NOMO-1 treated with DMSO at 0.1 percent for 48 hours (cell line): ENCODE results near the gene OR1L8.
"Not testable (repeated sequence)": the region's sequence is repeated elsewhere in the genome, so short reads cannot be mapped to it uniquely, and the experiment has no call there.

Source experiments
- DNase-seq: peaks from one replicate; lab custom pipeline; 2025; ENCODE audit not compliant: unreplicated experiment; lab: John Stamatoyannopoulos, UW

OR1L8 gene

GRCh38 chr9:122583284-122583683 lies at the start of gene OR1L8:
TSS of gene OR1L8 (minus strand) at chr9:122583384. CDS start at chr9:122568477, 14,907 bp downstream.
- DNase-seq: not testable (repeated sequence)

- DNase-seq: no peak
These were observed 36.8 kb upstream of the OR1L8 start for GRCh38 chr9:122619996-122620395.

- no peak for DNase-seq
These were observed 31.2 kb upstream of the OR1L8 start, which contains the start of gene OR1Q1 for GRCh38 chr9:122614362-122614761. TSS of gene OR1Q1 (plus strand) at chr9:122614738. CDS start at chr9:122614738, 0 bp downstream.

GRCh38 chr9:122609804-122610203 lies 26.6 kb upstream of the OR1L8 start:
- no peak for DNase-seq

GRCh38 chr9:122606587-122606986 lies 23.4 kb upstream of the OR1L8 start:
- DNase-seq: no peak

- no peak for DNase-seq
These were observed 22.5 kb upstream of the OR1L8 start for GRCh38 chr9:122605691-122606090.

GRCh38 chr9:122580360-122580759 lies 2.8 kb downstream of the OR1L8 start:
- no peak for DNase-seq

- DNase-seq: no peak
These were observed 3.3 kb downstream of the OR1L8 start for GRCh38 chr9:122579874-122580273.

GRCh38 chr9:122572456-122572855 lies 10.7 kb downstream of the OR1L8 start:
- no peak for DNase-seq

GRCh38 chr9:122567901-122568300 lies 15.3 kb downstream of the OR1L8 start:
- no peak for DNase-seq

- no peak for DNase-seq
These were observed 20.9 kb downstream of the OR1L8 start for GRCh38 chr9:122562134-122562760.

GRCh38 chr9:122561446-122561845 lies 21.7 kb downstream of the OR1L8 start:
- no peak for DNase-seq

GRCh38 chr9:122552812-122553211 lies 30.4 kb downstream of the OR1L8 start, which contains the start of gene OR1N2:
TSS of gene OR1N2 (plus strand) at chr9:122553112. CDS start at chr9:122553212, 100 bp downstream.
- no peak for DNase-seq

GRCh38 chr9:122551371-122551770 lies 31.8 kb downstream of the OR1L8 start:
- DNase-seq: no peak

GRCh38 chr9:122546196-122546595 lies 37.0 kb downstream of the OR1L8 start:
- no peak for DNase-seq

GRCh38 chr9:122538757-122539156 lies 44.4 kb downstream of the OR1L8 start:
- no peak for DNase-seq

- DNase-seq: not testable (repeated sequence)
These were observed 46.1 kb downstream of the OR1L8 start for GRCh38 chr9:122537066-122537465.

- DNase-seq: no peak
These were observed 47.0 kb downstream of the OR1L8 start for GRCh38 chr9:122536134-122536533.

- DNase-seq: not testable (repeated sequence)
These were observed 52.0 kb downstream of the OR1L8 start for GRCh38 chr9:122531157-122531556.

- no peak for DNase-seq
These were observed 56.0 kb downstream of the OR1L8 start, which contains the start of gene OR1N1 for GRCh38 chr9:122527193-122527592. TSS of gene OR1N1 (minus strand) at chr9:122527293. CDS start at chr9:122527293, 0 bp downstream.

- no peak for DNase-seq
These were observed 56.6 kb downstream of the OR1L8 start for GRCh38 chr9:122526602-122527001.

- no peak for DNase-seq
These were observed 63.8 kb downstream of the OR1L8 start for GRCh38 chr9:122519376-122519775.

- DNase-seq: no peak
These were observed 64.3 kb downstream of the OR1L8 start, which contains the start of gene OR1J4 for GRCh38 chr9:122518841-122519240. TSS of gene OR1J4 (plus strand) at chr9:122519141. CDS start at chr9:122519141, 0 bp downstream.
